ENCODE data around the gene BAZ1B. TPM values are rescaled to one million over a fixed set of nuclear protein-coding genes. Genes with fewer than 3 reads are reported as not detected.
"Not testable (repeated sequence)": the region's sequence is repeated elsewhere in the genome, so short reads cannot be mapped to it uniquely, and the experiment has no call there.

The BAZ1B gene
- total RNA-seq, 1 experiment from 2014 or later: 127 TPM

DNA sequence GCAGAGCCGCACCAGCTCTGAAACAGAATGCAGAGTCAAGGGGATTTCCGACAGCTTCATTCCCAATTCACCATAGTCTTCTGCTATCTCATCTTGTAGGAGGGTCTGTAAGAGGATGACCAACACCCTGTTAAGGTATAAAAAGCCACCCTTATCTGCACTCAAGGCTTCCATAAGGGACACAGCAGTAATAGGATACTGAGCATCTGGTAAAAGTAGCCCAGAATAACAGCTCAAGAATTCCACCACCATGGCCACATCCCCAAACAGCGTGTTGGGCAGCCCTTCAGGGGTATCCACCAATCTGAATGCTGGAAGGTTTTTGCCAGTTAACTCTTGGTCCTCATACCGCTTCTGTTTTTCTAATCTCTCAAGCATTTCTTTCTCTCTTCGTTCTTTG is 44.7 kb downstream of the BAZ1B start:
- intact Hi-C loops (cut with micrococcal nuclease; ENCODE audit: unreplicated experiment): no loop called here
- no peak for DNase-seq (ENCODE audit: low spot score)
- Histone ChIP-seq H3K36me3 (ENCODE audit: insufficient read depth, low read length, poor library complexity, severe bottlenecking) (peaks cover 68% of the 10 kb centered on the region), H3K4me1 (ENCODE audit: insufficient read depth, low read length, poor library complexity, severe bottlenecking) (no peaks in the 10 kb centered on the region), H3K27ac (ENCODE audit: low read depth, low read length, poor library complexity, severe bottlenecking) (no peak overlapping the region), H3K4me3 (ENCODE audit: low read depth, low read length, poor library complexity, severe bottlenecking) (no peak overlapping the region), H3K27me3 (replicated peaks; ENCODE audit: insufficient read depth, low read depth, low read length, poor library complexity) (no peaks in the 10 kb centered on the region), H3K9me3 (ENCODE audit: low read depth, low read length, poor library complexity, severe bottlenecking) (no peaks in the 10 kb centered on the region)
- ChIA-PET POLR2A (ENCODE audit: low non-redundant PET) (no interaction called here), CTCF (no interaction called here)
- BruUV-seq (replicated peaks): TSS peak; percentile 79
- TF ChIP-seq CTCF (conservative IDR thresholded peaks at IDR 0.05; ENCODE audit: low read depth, low read length) (no peak), EZH2 (IDR thresholded peaks at IDR 0.05; ENCODE audit: borderline replicate concordance, low read depth, low read length, poor library complexity, severe bottlenecking) (no peak)

DNA sequence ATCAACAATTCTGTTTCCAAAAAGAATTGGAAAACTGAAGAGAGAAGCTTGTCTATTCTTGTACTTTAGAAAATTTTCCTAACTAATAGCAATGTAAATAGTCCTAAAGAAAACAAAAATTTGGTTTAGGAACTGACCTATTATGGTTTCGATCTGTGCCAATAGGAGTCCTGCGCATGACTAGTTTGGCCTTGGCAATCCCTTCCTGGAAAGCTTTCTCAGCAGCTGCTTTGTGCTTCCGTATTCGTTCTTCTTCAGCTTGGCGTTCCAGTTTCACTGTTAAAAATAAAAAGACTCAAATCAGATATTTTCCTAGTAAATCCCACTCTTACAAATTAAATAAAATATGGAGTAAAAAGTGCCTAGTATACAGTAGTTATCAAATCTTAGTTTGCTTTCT is 51.9 kb downstream of the BAZ1B start:
- Histone ChIP-seq H3K4me1 (ENCODE audit: insufficient read depth, low read length, poor library complexity, severe bottlenecking) (no peaks in the 10 kb centered on the region), H3K36me3 (ENCODE audit: insufficient read depth, low read length, poor library complexity, severe bottlenecking) (peaks cover 75% of the 10 kb centered on the region), H3K9me3 (ENCODE audit: low read depth, low read length, poor library complexity, severe bottlenecking) (no peaks in the 10 kb centered on the region), H3K4me3 (ENCODE audit: low read depth, low read length, poor library complexity, severe bottlenecking) (no peak overlapping the region), H3K27ac (ENCODE audit: low read depth, low read length, poor library complexity, severe bottlenecking) (no peak overlapping the region), H3K27me3 (replicated peaks; ENCODE audit: insufficient read depth, low read depth, low read length, poor library complexity) (no peaks in the 10 kb centered on the region)
- DNase-seq (ENCODE audit: low spot score): no peak
- intact Hi-C loops (cut with micrococcal nuclease; ENCODE audit: unreplicated experiment): no loop called here
- TF ChIP-seq EZH2 (IDR thresholded peaks at IDR 0.05; ENCODE audit: borderline replicate concordance, low read depth, low read length, poor library complexity, severe bottlenecking): no peak
- no TSS peak for BruUV-seq (replicated peaks)
- CTCF ChIA-PET: no interaction called here
- POLR2A ChIA-PET (ENCODE audit: low non-redundant PET): no interaction called here

DNA sequence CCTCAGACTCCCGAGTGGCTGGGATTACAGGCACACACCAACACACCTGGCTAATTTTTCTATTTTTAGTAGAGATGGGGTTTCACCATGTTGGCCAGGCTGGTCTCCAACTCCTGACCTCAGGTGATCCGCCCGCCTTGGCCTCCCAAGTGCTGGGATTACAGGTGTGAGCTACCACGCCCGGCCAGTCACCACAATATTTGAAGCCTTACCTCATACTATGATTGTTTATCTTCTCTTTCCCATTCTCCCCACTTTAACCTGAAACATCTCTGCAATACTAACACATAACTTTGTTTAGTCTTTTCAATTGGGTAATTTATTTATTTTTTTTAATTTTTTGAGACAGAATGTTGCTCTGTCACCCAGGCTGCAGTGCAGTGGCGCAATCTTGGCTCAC is 55.0 kb downstream of the BAZ1B start:
- BruUV-seq (replicated peaks); H3K4me1 ChIP-seq (ENCODE audit: insufficient read depth, low read length, poor library complexity, severe bottlenecking); H3K27me3 ChIP-seq (replicated peaks; ENCODE audit: insufficient read depth, low read depth, low read length, poor library complexity); H3K27ac ChIP-seq (ENCODE audit: low read depth, low read length, poor library complexity, severe bottlenecking); POLR2A ChIA-PET (ENCODE audit: low non-redundant PET); DNase-seq (ENCODE audit: low spot score); CTCF ChIA-PET; intact Hi-C loops (cut with micrococcal nuclease; ENCODE audit: unreplicated experiment); H3K4me3 ChIP-seq (ENCODE audit: low read depth, low read length, poor library complexity, severe bottlenecking); H3K9me3 ChIP-seq (ENCODE audit: low read depth, low read length, poor library complexity, severe bottlenecking): not testable (repeated sequence)
- H3K36me3 ChIP-seq (ENCODE audit: insufficient read depth, low read length, poor library complexity, severe bottlenecking): peaks cover 95% of the 10 kb centered on the region

GRCh38 chr7:73466112-73466511 is 56.0 kb downstream of the BAZ1B start:
- no peak for DNase-seq (ENCODE audit: low spot score)
- TF ChIP-seq CTCF (conservative IDR thresholded peaks at IDR 0.05; ENCODE audit: low read depth, low read length) (no peak), EZH2 (IDR thresholded peaks at IDR 0.05; ENCODE audit: borderline replicate concordance, low read depth, low read length, poor library complexity, severe bottlenecking) (no peak)
- no TSS peak for BruUV-seq (replicated peaks)
- Histone ChIP-seq H3K9me3 (ENCODE audit: low read depth, low read length, poor library complexity, severe bottlenecking) (no peaks in the 10 kb centered on the region), H3K36me3 (ENCODE audit: insufficient read depth, low read length, poor library complexity, severe bottlenecking) (peaks cover 97% of the 10 kb centered on the region), H3K27ac (ENCODE audit: low read depth, low read length, poor library complexity, severe bottlenecking) (no peak overlapping the region), H3K4me1 (ENCODE audit: insufficient read depth, low read length, poor library complexity, severe bottlenecking) (no peaks in the 10 kb centered on the region), H3K4me3 (ENCODE audit: low read depth, low read length, poor library complexity, severe bottlenecking) (no peak overlapping the region), H3K27me3 (replicated peaks; ENCODE audit: insufficient read depth, low read depth, low read length, poor library complexity) (no peaks in the 10 kb centered on the region)
- intact Hi-C loops (cut with micrococcal nuclease; ENCODE audit: unreplicated experiment): no loop called here
- ChIA-PET POLR2A (ENCODE audit: low non-redundant PET) (no interaction called here), CTCF (no interaction called here)

Measured in A673 (cell line).